Naive thymus-derived CD4-positive, alpha-beta T cell (primary cell): ENCODE measurements around the gene GPR78. TPM values are rescaled to one million over a fixed set of nuclear protein-coding genes. Genes with fewer than 3 reads are reported as not detected.

ENCODE experiments used
- ATAC-seq: fragments of 150-1000 bp; cut with Tn5 transposase; 2 replicates; pipeline ENCODE4 v1.10.0; 2021; ENCODE audit warnings: mild to moderate bottlenecking, moderate library complexity
- CTCF ChIA-PET: fragments of 350-600 bp; sonication (Branson Sonifier 250); formaldehyde crosslinking; loops from one replicate; lab custom pipeline; 2021; ENCODE audit warnings: antibody characterized with exemption; lab: Charles Lee
- POLR2A ChIA-PET: fragments of 350-600 bp; sonication (Branson Sonifier 250); formaldehyde crosslinking; loops from one replicate; lab custom pipeline; 2021; ENCODE audit warnings: antibody characterized with exemption, inconsistent platforms; lab: Charles Lee
- DNase-seq, 9 donors: peaks; one replicate each; pipeline versions ENCODE4 v3.0.0 to v3.0.0-alpha.2; 2020 to 2022; ENCODE audit warnings: mixed read lengths in 1 of 9
- H3K27ac ChIP-seq: one replicate; pipeline ENCODE4 v1.7.0; 2013; ENCODE audit warnings: mild to moderate bottlenecking, low read depth, low read length, moderate library complexity
- H3K27me3 ChIP-seq, 2 donors: one replicate each; pipeline ENCODE4 v1.7.0; 2013; ENCODE audit warnings: low read length in 2 of 2, mild to moderate bottlenecking in 2 of 2, moderate library complexity in 2 of 2; ENCODE audit not compliant: control insufficient read depth in 2 of 2, insufficient read depth in 2 of 2
- H3K36me3 ChIP-seq, 3 experiments: 1 replicate in 2 of 3; 2 replicates in 1 of 3; pipeline ENCODE4 v1.7.0; 2013; ENCODE audit warnings: low read length in 3 of 3, mild to moderate bottlenecking in 3 of 3, moderate library complexity in 1 of 3; ENCODE audit not compliant: insufficient read depth in 3 of 3, control insufficient read depth in 2 of 3
- H3K4me1 ChIP-seq, 2 donors: one replicate each; pipeline ENCODE4 v1.7.0; 2013; ENCODE audit warnings: low read length in 2 of 2, mild to moderate bottlenecking in 2 of 2, moderate library complexity in 1 of 2; ENCODE audit not compliant: control insufficient read depth in 2 of 2, insufficient read depth in 2 of 2
- H3K4me3 ChIP-seq: 2 replicates; pipeline ENCODE4 v1.7.0; 2013; ENCODE audit warnings: mild to moderate bottlenecking, low read length
- H3K9me3 ChIP-seq, 3 experiments: 1 replicate in 2 of 3; 2 replicates in 1 of 3; pipeline ENCODE4 v1.7.0; 2013; ENCODE audit warnings: low read length in 3 of 3; ENCODE audit not compliant: control insufficient read depth in 2 of 3
- H3K27ac Mint-ChIP-seq, 9 donors: one replicate each; pipeline ENCODE4 v1.8.0; 2020 to 2022; ENCODE audit warnings: mixed read lengths in 9 of 9, mild to moderate bottlenecking in 8 of 9, moderate library complexity in 5 of 9, inconsistent platforms in 2 of 9
- H3K27me3 Mint-ChIP-seq, 5 donors: one replicate each; pipeline ENCODE4 v1.8.0; 2021 to 2022; ENCODE audit warnings: mixed read lengths in 5 of 5, mild to moderate bottlenecking in 1 of 5
- H3K36me3 Mint-ChIP-seq, 5 donors: one replicate each; pipeline ENCODE4 v1.8.0; 2020 to 2022; ENCODE audit warnings: mixed read lengths in 5 of 5, mild to moderate bottlenecking in 3 of 5, inconsistent platforms in 1 of 5
- H3K4me1 Mint-ChIP-seq, 7 donors: one replicate each; pipeline ENCODE4 v1.8.0; 2020 to 2022; ENCODE audit warnings: mixed read lengths in 7 of 7, mild to moderate bottlenecking in 3 of 7, inconsistent platforms in 1 of 7
- H3K4me3 Mint-ChIP-seq, 10 donors: one replicate each; pipeline ENCODE4 v1.8.0; 2020 to 2022; ENCODE audit warnings: mild to moderate bottlenecking in 10 of 10, mixed read lengths in 10 of 10, moderate library complexity in 6 of 10, inconsistent platforms in 2 of 10
- H3K9me3 Mint-ChIP-seq, 11 donors: one replicate each; pipeline ENCODE4 v1.8.0; 2020 to 2022; ENCODE audit warnings: mixed read lengths in 11 of 11, mild to moderate bottlenecking in 4 of 11, inconsistent platforms in 1 of 11, moderate library complexity in 1 of 11
- intact Hi-C, 2 donors: fragments of 100-400 bp; cut with micrococcal nuclease; formaldehyde crosslinking; loops; one replicate each; pipeline ENCODE4 v1.15.1; 2023
- polyA plus RNA-seq, 2 donors: library from polyadenylated mRNA; unstranded; fragments of 300-500 nt; fragmentation: Illumina TruSeq; gene quantifications; one replicate each; pipeline ENCODE4 v1.2.3, GENCODE V29; 2021
- total RNA-seq, 6 experiments: library from RNA in 5 of 6; stranded (reverse) in 5 of 6; gene quantifications; 1 replicate in 5 of 6; 2 replicates in 1 of 6; pipeline ENCODE4 v1.2.3 and lab custom pipeline; 2021 to 2026

GPR78 gene
- total and polyA plus RNA-seq, 7 experiments from 2014 or later = not detected

DNA sequence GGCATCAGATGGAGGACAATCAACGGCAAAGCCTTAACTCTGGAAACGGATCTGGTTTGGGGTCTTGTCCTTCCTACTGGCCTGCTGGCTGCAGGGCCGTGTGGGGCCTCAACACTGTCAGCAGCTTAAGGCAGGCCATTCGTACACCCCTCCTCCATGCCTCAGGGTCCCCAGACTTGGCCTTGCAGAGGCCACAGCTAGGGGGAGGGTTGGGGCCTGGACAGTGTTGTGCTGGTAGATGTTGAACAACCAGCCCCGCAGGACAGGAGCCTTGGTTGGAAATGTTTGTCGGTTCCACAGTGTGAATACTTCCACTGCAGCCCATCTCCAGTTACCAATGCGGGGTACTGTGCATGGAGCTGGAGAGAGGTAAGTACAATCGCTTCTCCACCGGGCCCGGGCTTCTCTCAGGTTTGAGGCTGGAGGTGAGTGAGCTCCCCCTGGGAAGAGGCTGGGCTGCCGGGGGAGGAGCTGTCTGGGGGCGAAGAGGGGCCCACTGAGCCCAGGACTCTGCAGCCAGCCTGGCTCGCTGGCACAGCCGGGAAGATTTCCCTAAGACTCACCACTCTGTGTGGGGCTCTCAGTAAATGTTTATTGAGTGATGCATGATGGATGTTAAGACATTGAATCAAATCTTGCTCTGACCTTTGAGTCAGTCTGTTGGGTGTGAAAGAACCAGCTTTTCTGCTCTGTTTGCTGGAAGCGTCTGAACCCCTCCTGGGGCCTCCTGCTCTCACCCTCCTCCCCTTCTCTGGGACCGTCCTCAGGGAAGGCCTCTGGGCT lies 19.7 kb upstream of the GPR78 start:
- Mint-ChIP-seq H3K4me1 (peaks cover 0 to 2% (median 0%) of the 10 kb centered on the region in 7 donors), H3K9me3 (no peaks in the 10 kb centered on the region), H3K4me3 (no peak overlapping the region), H3K36me3 (no peaks in the 10 kb centered on the region), H3K27me3 (peaks cover 0 to 6% (median 0%) of the 10 kb centered on the region in 5 donors), H3K27ac (no peak overlapping the region)
- intact Hi-C loops = no loop called here
- Histone ChIP-seq H3K4me3 (no peak overlapping the region), H3K4me1 (no peaks in the 10 kb centered on the region), H3K27me3 (no peaks in the 10 kb centered on the region), H3K36me3 (no peaks in the 10 kb centered on the region), H3K9me3 (no peaks in the 10 kb centered on the region), H3K27ac (no peak overlapping the region)
- POLR2A ChIA-PET = no interaction called here
- ATAC-seq (no peak), DNase-seq (no peak)
- CTCF ChIA-PET = no interaction called here

DNA sequence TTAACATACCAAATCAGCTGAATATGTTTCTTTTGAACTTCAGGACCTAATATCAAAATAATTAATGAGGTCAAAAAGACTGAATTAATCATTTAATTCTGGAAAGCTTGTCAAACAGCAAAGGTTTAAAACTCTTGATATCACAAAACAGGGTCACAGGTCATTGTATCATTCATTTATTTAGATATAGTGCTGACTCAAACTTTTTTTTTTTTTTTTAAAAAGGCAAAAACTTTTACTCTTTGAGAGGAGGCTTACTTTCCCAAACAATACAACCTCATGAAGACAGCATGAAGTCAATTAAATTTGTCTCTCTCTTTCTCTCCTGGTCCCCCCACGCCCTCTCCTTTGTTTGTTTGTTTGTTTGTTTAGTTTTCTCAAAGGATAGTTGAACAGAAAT lies 15.6 kb upstream of the GPR78 start:
- H3K36me3 ChIP-seq = no peaks in the 10 kb centered on the region
- H3K27me3 ChIP-seq = no peaks in the 10 kb centered on the region
- H3K9me3 Mint-ChIP-seq = no peaks in the 10 kb centered on the region
- H3K27ac ChIP-seq = no peak overlapping the region
- H3K4me3 ChIP-seq = no peak overlapping the region
- H3K4me3 Mint-ChIP-seq = no peak overlapping the region
- H3K27ac Mint-ChIP-seq = no peak overlapping the region
- DNase-seq (no peak), ATAC-seq (no peak)
- H3K4me1 ChIP-seq = no peaks in the 10 kb centered on the region
- POLR2A ChIA-PET = no interaction called here
- peaks cover 0 to 10% (median 4%) of the 10 kb centered on the region in 5 donors for H3K27me3 Mint-ChIP-seq
- no peaks in the 10 kb centered on the region for H3K9me3 ChIP-seq
- peaks cover 0 to 2% (median 0%) of the 10 kb centered on the region in 7 donors for H3K4me1 Mint-ChIP-seq
- CTCF ChIA-PET = no interaction called here
- no peaks in the 10 kb centered on the region for H3K36me3 Mint-ChIP-seq
- intact Hi-C loops = no loop called here

DNA sequence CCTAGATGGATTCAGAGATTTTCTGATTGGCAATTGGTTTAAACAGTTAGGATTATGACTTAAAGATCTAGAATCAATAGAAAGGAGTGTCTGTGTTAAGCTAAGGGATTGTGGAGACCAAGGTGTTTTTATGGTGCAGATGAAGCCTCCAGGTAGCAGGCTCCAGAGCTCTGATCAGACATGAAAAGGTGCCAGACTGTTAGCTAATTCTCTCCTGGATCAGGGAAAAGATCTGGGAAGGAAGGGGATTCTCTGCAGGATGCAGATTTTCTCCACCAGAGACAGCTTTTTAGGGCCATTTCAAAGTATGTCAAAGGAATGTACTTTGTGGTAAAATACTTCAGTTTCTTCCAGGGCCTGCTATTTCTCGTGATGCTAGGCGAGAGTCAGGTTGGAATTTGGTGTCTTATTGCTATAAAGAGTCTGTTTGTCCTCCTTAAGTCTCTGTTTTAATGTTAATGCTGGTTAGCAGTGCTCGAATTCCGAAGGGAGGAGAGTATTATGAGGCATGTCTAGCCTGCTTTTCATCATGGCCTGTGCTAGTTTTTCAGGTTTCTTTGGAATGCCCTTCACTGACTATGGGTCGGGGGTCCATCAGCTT lies 12.0 kb upstream of the GPR78 start:
- Histone ChIP-seq H3K4me3 (no peak overlapping the region), H3K9me3 (no peaks in the 10 kb centered on the region), H3K27me3 (no peaks in the 10 kb centered on the region), H3K36me3 (no peaks in the 10 kb centered on the region), H3K27ac (no peak overlapping the region), H3K4me1 (no peaks in the 10 kb centered on the region)
- Mint-ChIP-seq H3K4me1 (no peaks in the 10 kb centered on the region), H3K4me3 (no peak overlapping the region), H3K27ac (no peak overlapping the region), H3K36me3 (no peaks in the 10 kb centered on the region), H3K9me3 (peaks cover 0 to 1% (median 0%) of the 10 kb centered on the region in 11 donors), H3K27me3 (peaks cover 0 to 10% (median 4%) of the 10 kb centered on the region in 5 donors)
- intact Hi-C loops = no loop called here
- no peak for DNase-seq
- ATAC-seq = no peak
- ChIA-PET POLR2A (no interaction called here), CTCF (no interaction called here)

- Histone ChIP-seq H3K27me3 (no peaks in the 10 kb centered on the region), H3K36me3 (no peaks in the 10 kb centered on the region), H3K27ac (no peak overlapping the region), H3K9me3 (no peaks in the 10 kb centered on the region), H3K4me1 (no peaks in the 10 kb centered on the region), H3K4me3 (no peak overlapping the region)
- no peak for ATAC-seq
- Mint-ChIP-seq H3K4me3 (no peak overlapping the region), H3K27ac (no peak overlapping the region), H3K9me3 (peaks cover 0 to 1% (median 0%) of the 10 kb centered on the region in 11 donors), H3K4me1 (no peaks in the 10 kb centered on the region), H3K36me3 (no peaks in the 10 kb centered on the region), H3K27me3 (peaks cover 0 to 10% (median 4%) of the 10 kb centered on the region in 5 donors)
- intact Hi-C loops = no loop called here
- ChIA-PET POLR2A (no interaction called here), CTCF (no interaction called here)
- DNase-seq = no peak
These were observed 10.0 kb upstream of the GPR78 start for GRCh38 chr4:8570201-8570600.

DNA sequence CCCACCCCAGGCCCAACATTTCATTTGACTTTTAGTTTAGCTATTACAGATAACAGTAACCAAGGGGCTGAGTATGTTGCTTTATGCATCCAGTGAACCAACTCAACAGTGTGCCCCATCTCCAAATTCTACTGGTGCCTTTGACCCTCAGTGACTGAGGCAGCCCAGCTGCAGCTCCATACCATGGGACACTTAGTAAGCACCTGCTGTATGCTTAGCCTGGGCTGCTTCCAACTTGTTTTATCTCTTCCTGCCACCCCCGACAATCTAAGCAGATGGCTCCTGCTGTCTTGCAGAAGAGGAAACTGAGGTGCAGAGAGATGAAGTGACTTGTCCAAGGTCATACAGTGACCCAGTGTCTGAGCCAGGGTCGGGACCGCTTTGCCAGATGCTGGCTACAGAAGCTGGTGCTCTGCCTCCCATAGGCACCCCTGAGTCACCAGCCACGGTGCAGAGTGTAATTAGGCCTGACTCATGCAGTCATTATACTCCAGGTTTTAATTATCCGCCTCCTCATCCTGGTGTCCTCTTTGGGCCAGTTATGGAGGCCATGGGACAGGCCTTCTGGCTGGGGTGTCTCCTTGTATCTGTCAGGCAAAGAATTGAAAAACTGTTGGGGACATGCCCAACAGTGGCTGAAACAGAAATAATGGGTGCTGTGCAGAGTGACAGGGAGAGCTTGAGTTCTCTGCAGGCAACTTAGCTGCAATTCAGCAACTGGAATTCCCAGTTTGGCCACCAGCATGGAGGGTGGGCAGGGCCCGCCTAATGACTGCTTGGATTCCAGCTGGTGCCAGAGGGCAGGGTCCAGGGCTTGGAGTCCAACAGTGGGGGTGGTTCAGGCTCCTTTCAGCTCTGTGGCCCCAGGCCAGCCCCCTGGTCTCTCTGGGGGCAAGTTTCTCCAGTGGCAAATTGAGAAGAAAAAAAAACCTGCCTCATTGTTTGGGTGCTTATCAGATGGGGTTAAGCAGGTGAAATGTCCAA lies 8.2 kb upstream of the GPR78 start:
- Histone ChIP-seq H3K4me3 (no peak overlapping the region), H3K36me3 (no peaks in the 10 kb centered on the region), H3K27me3 (no peaks in the 10 kb centered on the region), H3K27ac (no peak overlapping the region), H3K9me3 (no peaks in the 10 kb centered on the region), H3K4me1 (no peaks in the 10 kb centered on the region)
- H3K4me3 Mint-ChIP-seq = no peak overlapping the region
- H3K4me1 Mint-ChIP-seq = no peaks in the 10 kb centered on the region
- no peak overlapping the region for H3K27ac Mint-ChIP-seq
- peaks cover 0 to 10% (median 3%) of the 10 kb centered on the region in 5 donors for H3K27me3 Mint-ChIP-seq
- POLR2A ChIA-PET = no interaction called here
- peaks cover 0 to 1% (median 0%) of the 10 kb centered on the region in 11 donors for H3K9me3 Mint-ChIP-seq
- intact Hi-C loops = no loop called here
- DNase-seq (no peak), ATAC-seq (no peak)
- CTCF ChIA-PET = no interaction called here
- no peaks in the 10 kb centered on the region for H3K36me3 Mint-ChIP-seq

- no peak overlapping the region for H3K27ac ChIP-seq
- DNase-seq (no peak), ATAC-seq (no peak)
- ChIA-PET POLR2A (no interaction called here), CTCF (no interaction called here)
- Mint-ChIP-seq H3K27me3 (peaks cover 0 to 21% (median 10%) of the 10 kb centered on the region in 5 donors), H3K4me1 (no peaks in the 10 kb centered on the region), H3K27ac (no peak overlapping the region), H3K4me3 (no peak overlapping the region), H3K36me3 (no peaks in the 10 kb centered on the region), H3K9me3 (peaks cover 0 to 1% (median 0%) of the 10 kb centered on the region in 11 donors)
- intact Hi-C loops = no loop called here
- H3K27me3 ChIP-seq = no peaks in the 10 kb centered on the region
- no peak overlapping the region for H3K4me3 ChIP-seq
- H3K9me3 ChIP-seq = no peaks in the 10 kb centered on the region
- H3K36me3 ChIP-seq = no peaks in the 10 kb centered on the region
- no peaks in the 10 kb centered on the region for H3K4me1 ChIP-seq
These were observed 6.9 kb upstream of the GPR78 start for GRCh38 chr4:8573266-8573665.
